ENCODE results near the gene MAPT.
"Not testable (repeated sequence)": the region's sequence is repeated elsewhere in the genome, so short reads cannot be mapped to it uniquely, and the experiment has no call there.

The MAPT gene

GRCh38 chr17:45894022-45894784, at the start of gene MAPT:
MAPT (plus strand) TSS chr17:45894554; CDS start chr17:45962338, 67,784 bp downstream.
- peak; percentile 93 for DNase-seq

- no peak for DNase-seq
Measured at GRCh38 chr17:45844695-45845375, 49.5 kb upstream of the MAPT start, which contains the start of gene SPPL2C. SPPL2C (plus strand) TSS chr17:45844881; CDS start chr17:45844907, 26 bp downstream.

GRCh38 chr17:45845376-45846185, 48.8 kb upstream of the MAPT start:
- no peak for DNase-seq

GRCh38 chr17:45846223-45846622, 48.1 kb upstream of the MAPT start:
- DNase-seq = no peak

- DNase-seq = no peak
Measured at GRCh38 chr17:45846646-45847045, 47.7 kb upstream of the MAPT start.

- no peak for DNase-seq
Measured at GRCh38 chr17:45847101-45847500, 47.3 kb upstream of the MAPT start.

- no peak for DNase-seq
Measured at GRCh38 chr17:45847747-45848146, 46.6 kb upstream of the MAPT start.

GRCh38 chr17:45848405-45848804, 45.9 kb upstream of the MAPT start:
- no peak for DNase-seq

GRCh38 chr17:45848868-45849535, 45.4 kb upstream of the MAPT start:
- DNase-seq = no peak

- DNase-seq = no peak
Measured at GRCh38 chr17:45849536-45849990, 44.8 kb upstream of the MAPT start.

GRCh38 chr17:45850011-45850410, 44.3 kb upstream of the MAPT start:
- no peak for DNase-seq

GRCh38 chr17:45850468-45850867, 43.9 kb upstream of the MAPT start:
- no peak for DNase-seq

- no peak for DNase-seq
Measured at GRCh38 chr17:45851022-45851421, 43.3 kb upstream of the MAPT start.

GRCh38 chr17:45851464-45851863, 42.9 kb upstream of the MAPT start:
- DNase-seq = no peak

GRCh38 chr17:45851873-45852272, 42.5 kb upstream of the MAPT start:
- DNase-seq = no peak

- DNase-seq = peak; percentile 84
Measured at GRCh38 chr17:45852535-45853297, 41.6 kb upstream of the MAPT start.

- no peak for DNase-seq
Measured at GRCh38 chr17:45854209-45854608, 40.1 kb upstream of the MAPT start.

GRCh38 chr17:45855691-45856336, 38.5 kb upstream of the MAPT start:
- no peak for DNase-seq

- DNase-seq = no peak
Measured at GRCh38 chr17:45857977-45858708, 36.2 kb upstream of the MAPT start.

GRCh38 chr17:45861165-45861564, 33.2 kb upstream of the MAPT start:
- DNase-seq = no peak

GRCh38 chr17:45862127-45862526, 32.2 kb upstream of the MAPT start:
- not testable (repeated sequence) for DNase-seq
